GM20000 (cell line): Measurements from ENCODE around the gene B3GAT3.

Experiments
- DNase-seq: peaks from one replicate; pipeline ENCODE4 v3.0.0; 2012; ENCODE audit warnings: low spot score
- TF ChIP-seq, protein P1 (sequence below): IDR thresholded peaks from 2 replicates; pipeline ENCODE4 v1.5.1; 2012; ENCODE audit warnings: mild to moderate bottlenecking, control low read depth; ENCODE audit errors: extremely low read depth, missing control alignments

The B3GAT3 gene

DNA sequence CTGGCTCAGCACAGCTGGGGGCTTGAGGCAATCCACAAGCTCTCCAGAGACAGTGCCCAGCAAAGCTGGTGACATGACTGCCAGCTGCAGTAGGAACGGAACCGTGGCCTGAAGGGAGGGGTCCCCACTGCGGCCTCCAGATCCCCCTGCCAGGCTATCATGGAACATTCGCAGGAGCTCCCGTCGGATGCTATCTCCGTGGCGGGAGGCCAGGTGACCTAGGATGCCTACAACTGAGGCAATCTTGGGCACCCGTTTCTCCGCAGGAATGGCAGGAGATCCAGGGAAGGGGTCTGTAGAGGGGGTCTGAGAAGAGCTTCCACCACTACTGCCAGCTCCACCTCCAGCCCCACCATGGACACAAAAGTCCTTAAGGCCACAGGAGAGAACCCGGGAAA is 27.2 kb upstream of the B3GAT3 start:
- TF ChIP-seq, protein P1, sequence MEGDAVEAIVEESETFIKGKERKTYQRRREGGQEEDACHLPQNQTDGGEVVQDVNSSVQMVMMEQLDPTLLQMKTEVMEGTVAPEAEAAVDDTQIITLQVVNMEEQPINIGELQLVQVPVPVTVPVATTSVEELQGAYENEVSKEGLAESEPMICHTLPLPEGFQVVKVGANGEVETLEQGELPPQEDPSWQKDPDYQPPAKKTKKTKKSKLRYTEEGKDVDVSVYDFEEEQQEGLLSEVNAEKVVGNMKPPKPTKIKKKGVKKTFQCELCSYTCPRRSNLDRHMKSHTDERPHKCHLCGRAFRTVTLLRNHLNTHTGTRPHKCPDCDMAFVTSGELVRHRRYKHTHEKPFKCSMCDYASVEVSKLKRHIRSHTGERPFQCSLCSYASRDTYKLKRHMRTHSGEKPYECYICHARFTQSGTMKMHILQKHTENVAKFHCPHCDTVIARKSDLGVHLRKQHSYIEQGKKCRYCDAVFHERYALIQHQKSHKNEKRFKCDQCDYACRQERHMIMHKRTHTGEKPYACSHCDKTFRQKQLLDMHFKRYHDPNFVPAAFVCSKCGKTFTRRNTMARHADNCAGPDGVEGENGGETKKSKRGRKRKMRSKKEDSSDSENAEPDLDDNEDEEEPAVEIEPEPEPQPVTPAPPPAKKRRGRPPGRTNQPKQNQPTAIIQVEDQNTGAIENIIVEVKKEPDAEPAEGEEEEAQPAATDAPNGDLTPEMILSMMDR: no peak
- no peak for DNase-seq

DNA sequence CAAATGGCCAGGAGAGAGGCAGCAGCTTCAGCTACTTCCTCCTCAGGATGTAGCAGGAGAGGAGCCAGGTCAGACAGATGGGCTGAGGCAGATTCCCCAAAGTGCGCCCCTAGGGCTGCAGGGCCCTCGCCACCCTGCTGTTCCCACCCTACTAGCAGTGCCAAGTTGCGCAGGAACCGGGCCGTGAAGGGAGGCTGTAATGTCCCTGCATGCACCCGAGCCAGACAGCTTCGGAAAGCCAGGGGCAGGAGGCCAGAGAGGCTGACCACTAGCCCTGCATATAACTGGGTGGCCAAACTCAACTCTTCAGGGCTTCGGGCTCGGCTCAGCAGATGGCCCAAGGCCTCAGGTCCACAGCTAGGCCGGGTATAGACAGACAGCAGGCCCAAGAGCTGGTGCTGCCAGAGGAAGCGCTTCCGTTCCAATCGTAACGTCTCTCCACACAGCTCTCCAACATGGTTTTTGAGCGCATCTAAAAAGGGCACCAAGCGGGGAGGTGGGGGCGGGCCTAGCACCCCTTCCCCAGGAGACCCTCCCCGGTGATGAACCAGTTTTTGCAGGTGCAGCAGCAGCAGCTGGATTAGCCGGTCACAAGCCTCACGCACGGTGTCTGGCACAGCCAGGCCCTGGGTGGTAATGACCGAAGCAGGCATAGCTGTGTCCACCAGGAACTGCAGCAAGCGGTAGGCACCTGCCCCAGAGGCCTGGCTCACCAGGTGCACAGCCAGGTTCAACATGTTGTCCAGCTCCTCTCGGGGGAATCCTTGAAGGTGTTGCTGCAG is 26.6 kb upstream of the B3GAT3 start:
- DNase-seq: no peak
- TF ChIP-seq, protein P1: no peak

DNA sequence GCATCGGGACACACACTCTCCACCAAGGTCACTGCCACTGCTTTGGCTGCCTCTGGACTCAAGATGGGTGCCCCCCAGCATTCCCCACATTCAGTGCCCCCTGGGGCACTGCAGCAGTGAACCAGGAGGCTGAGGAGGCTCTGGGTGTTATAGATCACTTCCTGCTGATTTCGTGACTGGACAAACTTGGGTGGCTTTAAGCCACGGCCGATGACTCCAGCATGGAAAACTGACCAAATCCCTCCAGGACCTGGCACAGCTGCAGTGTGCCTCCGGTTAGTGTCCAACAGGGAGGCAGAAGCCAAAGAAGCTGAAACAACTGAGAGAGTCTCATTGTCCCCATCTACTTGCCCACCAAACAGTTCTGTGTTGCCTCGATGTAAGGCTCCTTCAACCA is 25.8 kb upstream of the B3GAT3 start:
- TF ChIP-seq, protein P1: no peak
- DNase-seq: no peak

DNA sequence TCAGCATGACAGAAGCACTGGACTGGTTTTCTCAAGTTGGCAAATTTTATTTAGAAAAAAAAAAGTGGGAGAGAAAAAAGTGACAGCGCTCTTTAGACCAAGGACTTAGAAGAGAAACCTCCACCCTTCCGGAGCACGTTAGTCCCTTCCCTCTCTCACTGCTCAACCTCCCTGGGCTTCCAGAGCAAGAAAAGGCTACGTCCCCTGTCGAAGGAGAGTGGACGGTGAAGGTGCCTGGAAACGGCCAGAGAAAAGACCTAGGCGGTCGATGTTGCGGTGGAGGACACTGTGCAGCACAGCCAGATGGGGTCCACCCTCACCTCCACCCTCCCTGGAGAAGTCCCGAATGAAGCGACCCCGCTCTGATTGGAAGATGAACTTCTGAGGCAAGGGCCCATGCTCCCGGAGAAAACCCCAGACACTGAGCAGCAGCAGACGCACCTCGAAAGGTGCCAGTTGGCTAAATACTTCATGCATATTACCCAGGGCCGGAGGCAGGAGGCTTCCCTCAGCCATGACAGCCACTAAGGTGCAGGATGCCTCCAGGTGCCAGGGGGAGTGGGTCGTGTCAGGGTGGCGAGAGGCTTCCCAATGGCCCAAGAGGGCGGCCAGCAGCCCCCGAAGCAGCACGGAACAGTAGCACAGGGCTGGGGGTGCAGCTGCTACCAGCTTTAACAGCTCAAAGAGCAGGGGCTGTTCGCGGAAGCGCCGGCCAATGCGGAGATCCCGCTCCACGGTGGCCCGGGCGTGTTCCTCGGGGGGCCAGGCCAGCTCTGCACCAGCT is 25.2 kb upstream of the B3GAT3 start:
- TF ChIP-seq, protein P1: no peak
- DNase-seq: no peak

DNA sequence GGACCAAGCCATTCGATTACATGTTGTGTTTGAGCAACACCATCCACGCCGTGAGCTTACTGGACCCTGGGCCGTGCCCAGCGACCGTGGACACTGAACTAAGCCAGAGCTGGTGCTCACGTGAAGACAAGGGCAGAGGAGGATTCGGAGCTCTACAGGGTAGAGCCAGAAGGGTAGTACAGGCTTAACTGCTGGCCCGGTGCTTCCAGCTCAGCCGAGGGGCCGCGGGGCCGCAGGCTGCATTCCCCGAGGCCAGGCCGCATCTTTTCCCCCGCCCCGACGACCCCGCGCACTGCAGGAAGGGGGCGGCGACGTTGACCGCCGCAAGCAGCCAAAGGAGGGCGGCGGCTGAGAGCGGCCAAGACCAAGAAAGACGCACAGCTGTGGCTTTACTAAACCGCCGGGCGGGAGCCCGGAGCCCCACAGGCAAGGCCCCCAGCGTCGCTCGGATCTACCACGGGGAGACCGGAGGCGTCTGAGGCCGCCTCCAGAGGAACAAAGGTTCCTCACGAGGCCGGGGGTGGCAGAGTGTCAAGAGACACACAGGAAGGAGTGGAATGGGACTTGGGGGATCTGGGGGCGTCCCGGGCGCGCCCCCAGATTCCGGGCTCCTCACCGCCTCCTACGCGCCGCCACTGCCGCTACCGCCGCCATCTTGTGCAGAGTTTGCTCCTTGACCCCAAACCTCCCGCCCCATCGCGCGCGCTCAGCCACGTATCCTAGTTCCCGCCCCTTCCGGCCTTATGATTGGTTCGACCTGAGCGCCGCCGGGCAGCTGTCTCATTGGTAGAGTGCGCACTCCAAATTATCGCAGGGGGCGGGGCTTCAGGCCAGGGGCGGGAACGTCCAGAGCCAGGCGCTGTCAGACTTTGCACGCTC is 24.4 kb upstream of the B3GAT3 start, which contains the start of gene GANAB:
Gene GANAB, minus strand, starts transcription at position 668 of the 879 bp plus-strand sequence. Its CDS starts 14 bp downstream, at position 654.
- peak; percentile 99 for DNase-seq
- TF ChIP-seq, protein P1: no peak

GRCh38 chr11:62645671-62645945 is 23.8 kb upstream of the B3GAT3 start:
- DNase-seq: no peak
- TF ChIP-seq, protein P1: no peak
